ENCODE results near the gene PTGR2. TPM values are rescaled to one million over a fixed set of nuclear protein-coding genes. Genes with fewer than 3 reads are reported as not detected.

The PTGR2 gene
- 9.5 and 9.6 TPM in 2 replicates for total RNA-seq (ENCODE audit: low replicate concordance)
- long read RNA-seq, transcript PTGR2-201 (10 exons, 2,559 nt) = minor isoform, 8 of 60 reads
- long read RNA-seq, transcript PTGR2-205 (10 exons, 3,851 nt) = major isoform, 24 of 60 reads
- long read RNA-seq, transcript PTGR2-204 (10 exons, 2,543 nt) = minor isoform, 18 of 60 reads
- long read RNA-seq, partial matches to known transcripts = 4 of 60 reads
- long read RNA-seq, other reads (novel, unspliced or antisense) = 6 of 60 reads

GRCh38 chr14:73851567-73852382 is at the start of gene PTGR2:
PTGR2 (plus strand) TSS chr14:73851831; CDS start chr14:73858863, 7,032 bp downstream.
- peak; percentile 98 for DNase-seq (ENCODE audit: extremely low spot score, unreplicated experiment)
- H3K27ac Mint-ChIP-seq = peak within 1 kb of the TSS; percentile 99
- H3K9me3 Mint-ChIP-seq = no peaks in the 10 kb centered on the region
- no peaks in the 10 kb centered on the region for H3K27me3 Mint-ChIP-seq
- peaks cover 7% of the 10 kb centered on the region for H3K36me3 Mint-ChIP-seq
- H3K4me1 Mint-ChIP-seq (ENCODE audit: unreplicated experiment) = peaks cover 24% of the 10 kb centered on the region
- H3K4me3 Mint-ChIP-seq = peak within 1 kb of the TSS; percentile 99
- TF ChIP-seq CTCF (conservative IDR thresholded peaks at IDR 0.05) = peak; percentile 60

DNA sequence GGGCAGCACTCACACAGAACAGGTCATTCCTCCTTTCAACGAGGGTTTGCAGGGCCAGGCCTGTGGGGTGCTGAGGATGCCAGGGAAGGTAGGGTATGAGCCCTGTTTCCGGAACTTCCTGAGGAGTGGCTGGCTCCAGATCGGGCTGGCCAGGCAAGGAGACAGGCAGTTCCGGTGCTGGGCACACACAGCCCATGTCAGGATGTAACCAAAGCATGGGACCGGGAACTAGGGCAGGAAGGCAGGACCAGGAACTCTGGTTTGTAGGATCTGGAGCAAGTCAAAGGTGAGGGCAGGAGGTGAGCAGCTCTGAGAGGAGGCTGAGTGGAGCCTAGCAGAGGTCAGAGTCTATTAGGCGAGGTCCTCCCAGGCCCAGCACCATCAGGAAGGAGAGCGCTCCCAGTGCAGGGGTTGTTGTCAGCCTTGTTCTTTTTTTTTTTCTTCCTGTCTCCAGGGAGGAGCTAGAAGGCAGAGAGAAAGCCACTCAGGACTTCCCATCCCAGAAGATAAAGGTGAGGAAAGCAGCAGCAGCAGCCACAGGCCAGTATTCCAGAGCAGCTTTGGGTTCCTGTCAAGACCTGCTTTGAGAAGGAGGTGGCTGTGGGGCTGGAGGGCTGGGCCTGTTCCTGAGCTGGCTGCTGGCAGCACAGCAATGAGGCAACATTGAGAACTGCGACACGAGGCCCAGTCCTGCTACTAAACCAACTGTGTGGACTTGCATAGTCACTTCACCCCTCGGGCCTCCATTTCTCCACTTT is 49.0 kb upstream of the PTGR2 start:
- no peaks in the 10 kb centered on the region for H3K27me3 Mint-ChIP-seq
- H3K4me3 Mint-ChIP-seq = no peak overlapping the region
- peak overlapping the region; percentile 46 for H3K27ac Mint-ChIP-seq
- TF ChIP-seq CTCF (conservative IDR thresholded peaks at IDR 0.05) = no peak
- no peaks in the 10 kb centered on the region for H3K9me3 Mint-ChIP-seq
- no peak for DNase-seq (ENCODE audit: extremely low spot score, unreplicated experiment)
- peaks cover 12% of the 10 kb centered on the region for H3K4me1 Mint-ChIP-seq (ENCODE audit: unreplicated experiment)
- H3K36me3 Mint-ChIP-seq = no peaks in the 10 kb centered on the region

GRCh38 chr14:73804636-73805035 is 47.0 kb upstream of the PTGR2 start:
- no peaks in the 10 kb centered on the region for H3K9me3 Mint-ChIP-seq
- H3K27me3 Mint-ChIP-seq = no peaks in the 10 kb centered on the region
- DNase-seq (ENCODE audit: extremely low spot score, unreplicated experiment) = no peak
- no peak overlapping the region for H3K4me3 Mint-ChIP-seq
- no peak overlapping the region for H3K27ac Mint-ChIP-seq
- no peaks in the 10 kb centered on the region for H3K36me3 Mint-ChIP-seq
- peaks cover 12% of the 10 kb centered on the region for H3K4me1 Mint-ChIP-seq (ENCODE audit: unreplicated experiment)
- TF ChIP-seq CTCF (conservative IDR thresholded peaks at IDR 0.05) = no peak

DNA sequence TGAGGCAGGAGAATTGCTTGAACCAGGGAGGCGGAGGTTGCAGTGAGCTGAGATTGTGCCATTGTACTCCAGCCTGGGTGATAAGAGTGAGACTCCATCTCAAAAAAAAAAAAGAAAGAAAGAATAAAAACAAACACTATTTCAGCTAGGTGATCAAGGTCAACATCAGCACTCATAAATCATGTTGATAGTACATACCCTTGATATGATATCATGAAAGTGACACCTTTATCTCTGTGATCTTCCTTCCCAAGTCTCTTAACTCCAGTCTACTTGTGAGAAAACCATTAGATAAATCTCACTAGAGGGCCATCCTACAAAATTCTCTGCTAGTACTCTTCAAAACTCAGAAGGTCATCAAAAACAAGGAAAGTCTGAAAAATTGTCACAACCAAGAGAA is 44.2 kb upstream of the PTGR2 start:
- peaks cover 4% of the 10 kb centered on the region for H3K4me1 Mint-ChIP-seq (ENCODE audit: unreplicated experiment)
- H3K9me3 Mint-ChIP-seq = no peaks in the 10 kb centered on the region
- no peak overlapping the region for H3K27ac Mint-ChIP-seq
- no peaks in the 10 kb centered on the region for H3K36me3 Mint-ChIP-seq
- peaks cover 2% of the 10 kb centered on the region for H3K27me3 Mint-ChIP-seq
- H3K4me3 Mint-ChIP-seq = no peak overlapping the region
- no peak for DNase-seq (ENCODE audit: extremely low spot score, unreplicated experiment)
- no peak for TF ChIP-seq CTCF (conservative IDR thresholded peaks at IDR 0.05)

GRCh38 chr14:73809391-73809790 is 42.2 kb upstream of the PTGR2 start:
- H3K27ac Mint-ChIP-seq = no peak overlapping the region
- H3K9me3 Mint-ChIP-seq = no peaks in the 10 kb centered on the region
- H3K27me3 Mint-ChIP-seq = peaks cover 2% of the 10 kb centered on the region
- no peak overlapping the region for H3K4me3 Mint-ChIP-seq
- H3K36me3 Mint-ChIP-seq = no peaks in the 10 kb centered on the region
- peaks cover 8% of the 10 kb centered on the region for H3K4me1 Mint-ChIP-seq (ENCODE audit: unreplicated experiment)
- DNase-seq (ENCODE audit: extremely low spot score, unreplicated experiment) = no peak
- no peak for TF ChIP-seq CTCF (conservative IDR thresholded peaks at IDR 0.05)

Measured in type B pancreatic cell (in vitro differentiated cells).